GM12892 (cell line): ENCODE data around the gene LZIC.
A peak's percentile ranks its signal among the peaks of the same experiment; 100 is the strongest.
"Not testable (repeated sequence)": the region's sequence is repeated elsewhere in the genome, so short reads cannot be mapped to it uniquely, and the experiment has no call there.

Experiments used
- DNase-seq: peaks from one replicate; pipeline ENCODE4 v3.0.0; 2011; ENCODE audit not compliant: insufficient read length
- FAIRE-seq: peaks from 2 replicates; lab custom pipeline; 2011; peaks lifted over from hg19 to GRCh38; lab: Jason Lieb, UNC
- POLR2A ChIP-seq: IDR thresholded peaks from 2 replicates; pipeline ENCODE4 v1.6.1; 2011; ENCODE audit warnings: low read depth, low read length, control low read depth
- POLR2AphosphoS5 ChIP-seq: IDR thresholded peaks from 2 replicates; pipeline ENCODE4 v1.6.1; 2011; ENCODE audit warnings: low read depth, low read length, control low read depth
- TAF1 ChIP-seq: IDR thresholded peaks from 2 replicates; pipeline ENCODE4 v1.6.1; 2011; ENCODE audit warnings: low read depth, mild to moderate bottlenecking, control low read depth, low read length, borderline replicate concordance

Gene LZIC

GRCh38 chr1:9929431-9930385, 13.5 kb downstream of the LZIC start:
- FAIRE-seq: no peak
- no peak for DNase-seq
- TF ChIP-seq POLR2A (no peak), POLR2AphosphoS5 (no peak), TAF1 (no peak)

GRCh38 chr1:9927259-9927658, 15.9 kb downstream of the LZIC start:
- FAIRE-seq (no peak), DNase-seq (no peak)
- TF ChIP-seq POLR2AphosphoS5 (no peak), TAF1 (no peak), POLR2A (no peak)

DNA sequence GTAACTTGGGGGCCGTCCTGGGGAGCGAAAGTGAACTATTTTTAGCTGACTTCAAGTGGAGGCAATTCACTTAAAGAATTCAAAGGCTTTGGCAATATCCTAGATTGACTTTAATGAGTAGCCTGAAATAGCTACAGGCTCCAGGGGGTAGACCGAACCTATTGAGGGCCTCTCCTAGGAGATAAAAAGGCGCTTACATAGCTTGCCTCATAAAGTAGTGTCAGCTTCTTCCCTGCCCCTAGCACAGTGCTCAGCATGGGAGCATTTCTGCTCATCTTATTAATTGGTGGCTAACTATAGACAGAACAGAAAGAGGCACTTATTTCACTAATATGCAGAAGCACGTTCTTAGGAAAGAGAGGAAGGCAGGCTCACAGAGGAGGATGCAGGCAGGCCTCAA, 20.8 kb downstream of the LZIC start:
- TF ChIP-seq TAF1 (no peak), POLR2A (no peak)
- DNase-seq (no peak), FAIRE-seq (no peak)

- DNase-seq: no peak
- TF ChIP-seq POLR2AphosphoS5 (no peak), TAF1 (no peak), POLR2A (no peak)
- FAIRE-seq: no peak
These were observed 22.6 kb downstream of the LZIC start for GRCh38 chr1:9920606-9921005.

DNA sequence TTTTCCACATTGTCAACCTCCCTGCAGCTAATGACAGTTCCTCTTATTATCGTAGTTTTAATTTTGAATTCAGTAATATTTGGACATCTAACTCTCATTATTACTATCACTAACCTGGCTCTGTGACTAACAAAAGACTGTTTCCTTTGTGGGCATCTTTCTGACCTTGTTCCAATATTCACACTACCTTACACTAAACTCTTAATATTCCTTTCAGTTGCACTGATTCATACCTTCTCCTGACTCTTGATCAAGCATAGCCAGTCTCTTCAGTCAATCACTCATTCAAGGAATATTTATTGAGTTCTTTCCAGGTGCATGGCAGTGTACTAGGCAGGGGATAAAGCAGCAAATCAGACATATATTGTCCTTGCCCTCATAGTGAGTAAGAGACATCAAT, 25.3 kb downstream of the LZIC start:
- FAIRE-seq (no peak), DNase-seq (no peak)
- no peak for TF ChIP-seq POLR2A
- TF ChIP-seq TAF1: no peak
- TF ChIP-seq POLR2AphosphoS5: no peak

DNA sequence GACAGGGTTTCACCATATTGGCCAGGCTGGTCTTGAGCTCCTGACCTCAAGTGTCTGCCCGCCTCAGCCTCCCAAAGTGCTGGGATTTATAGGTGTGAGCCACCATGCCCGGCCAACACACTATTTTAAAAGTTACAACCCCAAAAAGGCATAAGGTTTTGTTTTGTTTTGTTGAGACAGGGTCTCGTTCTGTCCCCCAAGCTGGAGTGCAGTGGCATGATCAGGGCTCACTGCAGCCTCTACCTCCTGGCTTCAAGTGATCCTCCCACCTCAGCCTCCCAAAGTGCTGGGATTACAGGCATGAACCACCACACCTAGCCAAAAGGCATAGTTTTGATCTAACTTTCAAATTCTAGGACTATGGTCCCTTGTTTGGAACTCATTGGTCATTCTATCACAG, 25.7 kb downstream of the LZIC start:
- DNase-seq, FAIRE-seq: not testable (repeated sequence)

DNA sequence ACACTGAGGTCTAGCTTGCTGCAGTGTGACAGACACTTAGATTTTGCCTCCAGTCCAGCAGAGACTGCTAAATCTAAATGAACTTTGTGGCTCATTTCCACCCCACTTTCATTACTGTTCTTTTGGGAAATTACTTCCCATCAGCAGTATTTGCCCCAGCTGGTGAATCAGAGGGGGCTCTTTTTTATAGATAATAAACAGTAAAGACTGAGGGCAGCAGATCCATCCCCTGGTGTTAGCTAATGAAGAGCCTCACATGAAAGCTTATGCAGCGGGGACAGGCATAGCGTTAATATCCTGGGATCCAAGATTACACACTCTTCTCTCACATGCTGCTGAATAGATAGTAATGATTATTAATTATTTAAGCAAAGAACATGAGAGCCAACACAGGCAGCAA, 26.7 kb downstream of the LZIC start:
- FAIRE-seq: no peak
- no peak for TF ChIP-seq POLR2A
- TF ChIP-seq POLR2AphosphoS5: no peak
- no peak for TF ChIP-seq TAF1

DNA sequence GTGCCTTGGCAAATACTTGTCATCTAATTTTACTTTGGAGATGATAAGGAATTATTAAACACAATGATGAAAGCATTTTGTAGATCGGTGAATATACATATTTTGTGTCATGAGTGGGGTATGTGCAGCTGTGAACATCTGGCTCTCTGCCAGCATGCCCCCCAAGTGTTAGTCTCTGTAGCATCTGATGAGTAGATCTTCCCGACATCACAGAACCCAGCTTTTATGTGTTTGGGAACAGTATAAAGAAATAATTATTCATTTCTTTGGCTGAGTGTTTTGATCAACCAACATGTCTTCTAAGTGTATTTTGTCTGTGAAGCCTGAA, 28.6 kb downstream of the LZIC start:
- FAIRE-seq (no peak), DNase-seq (no peak)
- no peak for TF ChIP-seq POLR2A
- no peak for TF ChIP-seq TAF1

More for the DNA sequence above, 26.7 kb downstream of the LZIC start:
- DNase-seq: no peak

- TF ChIP-seq POLR2A (no peak), TAF1 (no peak), POLR2AphosphoS5 (no peak)
- DNase-seq (no peak), FAIRE-seq (no peak)
These were observed 30.8 kb downstream of the LZIC start for GRCh38 chr1:9912264-9912936.

DNA sequence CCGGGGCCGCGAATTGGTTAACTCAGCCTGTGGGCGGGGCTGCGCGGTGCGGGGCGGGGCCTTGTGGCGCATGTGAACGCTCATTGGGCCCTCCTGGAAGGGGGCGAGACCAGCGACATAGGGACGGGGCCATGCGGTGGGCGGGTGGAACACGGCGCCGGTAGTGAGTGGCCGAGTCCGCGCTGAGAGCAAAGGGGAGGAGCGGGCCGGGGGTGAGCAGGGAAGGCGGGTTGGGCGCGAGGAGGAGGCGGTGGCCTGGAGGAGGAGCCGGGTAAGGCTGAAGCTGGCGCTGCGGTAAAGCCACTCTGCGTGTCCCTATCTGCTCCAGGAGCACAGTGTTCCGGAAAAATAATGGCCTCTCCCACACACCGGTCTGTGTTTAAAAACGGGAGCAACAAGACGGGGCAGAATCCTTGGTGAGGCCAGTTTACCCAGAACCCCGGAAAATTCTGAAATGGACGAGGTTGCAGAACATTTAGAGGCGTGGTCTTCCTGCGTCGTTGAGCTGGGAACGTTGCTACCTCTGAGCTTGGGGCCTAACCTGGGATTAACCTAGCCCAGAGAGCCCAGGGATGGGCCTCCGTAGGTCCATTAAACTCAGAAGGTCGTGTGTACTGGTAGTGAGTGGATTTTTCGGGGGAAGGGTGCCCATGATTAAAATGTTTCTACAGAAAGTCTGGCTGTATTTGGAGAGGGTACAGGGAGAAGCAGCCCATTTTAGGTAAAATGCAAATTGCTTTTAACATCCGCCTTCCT, 32.6 kb downstream of the LZIC start:
- FAIRE-seq: peak; percentile 99
- DNase-seq: peak; percentile 96
- 0 out of 2 replicates have a peak, but pooled peaks have one; percentile 47 for TF ChIP-seq POLR2AphosphoS5
- no peak; the same call in 1 of the 2 replicates for TF ChIP-seq POLR2A
- no peak for TF ChIP-seq TAF1

- TF ChIP-seq POLR2AphosphoS5 (no peak), TAF1 (0 out of 2 replicates have a peak, but pooled peaks have one; percentile 33), POLR2A (peak; percentile 62)
- FAIRE-seq: no peak
- DNase-seq: peak; percentile 79
These were observed 33.1 kb downstream of the LZIC start, which contains the start of gene CTNNBIP1 for GRCh38 chr1:9910076-9910422. Gene CTNNBIP1 (minus strand): TSS chr1:9910269. CDS start chr1:9872064, 38,205 bp downstream.
